NOMO-1 treated with dmso at 0.1 percent for 144 hours (cell line): Measurements from ENCODE around the gene CCDC30.
"Not testable (repeated sequence)": the region's sequence is repeated elsewhere in the genome, so short reads cannot be mapped to it uniquely, and the experiment has no call there.

Source experiments
- DNase-seq: peaks from one replicate; lab custom pipeline; 2025; ENCODE audit not compliant: unreplicated experiment; lab: John Stamatoyannopoulos, UW

Gene CCDC30

DNA sequence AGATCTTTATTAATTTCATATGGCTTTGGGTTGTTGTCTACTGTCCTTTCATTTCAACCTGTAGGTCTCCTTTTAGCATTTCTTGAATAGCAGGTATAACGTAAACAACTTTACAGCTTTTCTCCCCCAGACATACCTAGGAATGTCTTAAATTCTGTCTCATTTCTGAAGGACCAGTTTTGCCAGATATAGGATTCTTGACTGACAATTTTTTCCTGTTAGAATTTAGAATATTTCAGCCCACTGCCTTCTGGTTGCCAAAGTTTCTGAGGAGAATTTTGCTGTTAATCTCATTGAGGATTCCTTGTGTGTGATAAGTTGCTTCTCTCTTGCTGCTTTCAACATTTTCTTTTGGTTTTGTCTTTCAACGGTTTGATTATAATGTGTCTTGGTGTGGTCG lies 60.1 kb downstream of the CCDC30 start:
- DNase-seq = no peak

DNA sequence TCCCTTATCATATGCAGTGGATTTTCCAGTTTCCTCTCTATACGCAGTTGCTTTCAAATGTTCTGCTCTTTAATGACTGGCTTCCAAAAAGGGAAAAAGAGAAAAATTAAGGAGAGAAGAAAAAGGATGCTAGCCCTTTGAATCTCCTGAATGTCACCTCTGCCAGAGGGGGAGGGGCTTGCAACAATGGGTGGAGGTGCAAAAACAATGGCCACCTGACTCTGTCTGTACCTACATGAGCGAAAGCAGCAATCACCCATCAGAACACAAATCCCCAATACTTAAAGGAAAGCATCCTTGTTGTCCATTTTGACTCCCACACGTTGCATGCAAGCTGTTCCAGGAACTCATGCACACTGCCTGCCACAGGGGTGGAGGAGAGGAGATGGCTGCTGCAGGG lies 61.2 kb downstream of the CCDC30 start:
- DNase-seq = no peak

DNA sequence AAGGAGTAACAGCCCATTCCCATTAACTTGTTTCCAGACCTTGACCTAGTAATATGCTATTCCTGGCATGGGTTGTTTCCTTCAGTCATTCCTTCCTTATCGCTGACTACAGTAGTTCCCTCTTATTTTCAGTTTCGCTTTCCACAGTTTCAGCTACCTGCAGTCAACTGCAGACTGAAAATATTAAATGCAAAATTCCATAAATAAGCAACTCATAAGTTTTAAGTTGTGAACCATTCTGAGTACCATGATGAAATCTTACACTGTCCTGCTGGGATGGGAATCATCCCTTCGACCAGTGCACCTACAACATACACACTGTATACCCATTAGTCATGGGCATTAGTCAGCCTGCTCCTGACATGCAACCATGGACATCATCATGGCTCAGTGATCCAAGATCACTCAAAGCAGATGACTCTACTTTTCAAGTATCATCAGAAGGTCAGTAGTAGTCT lies 66.7 kb downstream of the CCDC30 start:
- DNase-seq = no peak

DNA sequence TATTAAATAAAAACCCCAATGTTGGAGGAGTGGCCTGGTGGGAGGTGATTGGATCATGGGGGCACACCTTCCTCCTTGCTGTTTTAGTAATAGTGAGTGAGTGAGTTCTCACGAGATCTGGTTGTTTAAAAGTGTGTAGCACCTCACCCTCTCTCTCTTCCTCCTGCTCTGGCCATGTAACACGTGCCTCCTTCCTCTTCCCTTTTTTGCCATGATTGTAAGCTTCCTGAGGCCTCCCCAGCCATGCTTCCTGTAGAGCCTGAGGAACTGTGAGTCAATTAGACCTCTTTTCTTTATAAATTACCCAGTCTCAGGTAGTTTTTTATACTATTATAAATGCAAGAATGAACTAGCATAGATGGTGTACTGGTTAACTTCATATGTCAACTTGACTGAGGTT lies 68.0 kb downstream of the CCDC30 start:
- no peak for DNase-seq

DNA sequence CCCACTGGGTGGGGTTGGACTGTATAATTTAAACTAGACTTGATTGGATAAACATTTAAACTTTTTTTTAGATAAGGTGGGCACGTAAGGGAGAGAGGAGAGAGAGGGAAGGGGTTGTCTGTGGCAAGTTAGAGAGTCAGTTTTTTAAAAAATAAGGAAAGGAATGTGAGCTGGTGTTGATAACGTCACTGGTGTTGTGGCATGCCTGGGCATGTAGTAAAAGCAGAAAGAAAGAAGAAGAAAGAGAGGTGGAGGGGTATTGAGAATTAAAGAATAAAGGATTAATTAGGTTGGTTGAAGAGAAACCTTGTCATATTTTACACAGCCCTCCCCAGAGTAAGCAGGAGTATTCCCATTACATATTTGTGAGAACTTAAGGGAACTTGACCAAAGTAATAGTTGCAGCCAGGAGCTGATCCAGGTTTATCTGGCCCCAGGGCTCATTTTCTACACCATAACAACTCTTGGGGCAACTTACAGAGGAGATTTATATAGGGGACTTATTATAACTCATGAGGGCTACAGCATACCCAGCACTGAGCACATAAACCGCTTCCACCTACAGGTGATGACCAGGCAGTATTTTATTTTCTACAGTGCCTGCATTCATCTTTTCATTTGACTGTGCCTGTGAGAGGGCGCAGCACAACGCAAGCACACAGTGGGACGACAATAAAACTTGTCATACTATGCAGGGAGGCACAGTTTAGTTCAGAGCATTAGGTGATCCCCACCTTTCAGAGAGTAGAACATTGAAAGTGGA lies 70.2 kb downstream of the CCDC30 start:
- no peak for DNase-seq

DNA sequence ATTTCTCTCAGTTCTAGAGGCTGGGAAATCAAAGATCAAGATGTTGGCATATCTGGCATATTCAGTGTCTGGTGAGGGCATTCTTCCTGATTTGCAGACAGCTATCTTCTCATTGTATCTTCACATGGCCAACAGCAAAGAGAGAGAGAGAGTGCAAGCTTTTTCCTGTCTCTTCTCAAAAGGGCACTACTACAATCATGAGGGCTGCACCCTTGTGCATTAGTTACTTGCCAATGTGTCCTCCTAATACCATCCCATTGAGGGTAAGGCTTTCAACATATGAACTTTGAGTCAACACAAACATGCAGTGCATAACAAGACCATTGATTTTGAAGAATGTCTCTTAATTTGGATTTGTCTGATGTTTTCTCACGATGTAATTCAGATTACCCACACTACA lies 78.0 kb downstream of the CCDC30 start:
- DNase-seq = no peak

DNA sequence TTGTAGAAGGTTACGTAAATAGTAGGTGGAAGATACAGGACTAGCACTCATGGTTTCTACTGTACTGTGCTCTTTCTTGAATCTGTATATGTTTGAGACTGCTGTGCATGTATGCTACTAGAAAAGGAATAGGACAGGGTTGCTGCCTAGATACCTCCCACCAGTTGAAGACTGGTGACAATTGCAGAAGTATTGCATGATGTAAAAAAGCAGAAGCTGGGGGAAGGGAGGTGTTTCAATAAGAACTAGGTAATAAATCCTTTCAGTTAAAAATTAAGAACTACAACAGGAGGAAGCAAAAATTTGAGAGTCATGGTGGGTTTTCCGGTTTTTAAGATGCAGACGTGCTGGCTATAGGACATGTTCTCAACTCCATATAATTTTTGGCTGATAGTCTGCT lies 88.1 kb downstream of the CCDC30 start:
- peak; percentile 92 for DNase-seq

DNA sequence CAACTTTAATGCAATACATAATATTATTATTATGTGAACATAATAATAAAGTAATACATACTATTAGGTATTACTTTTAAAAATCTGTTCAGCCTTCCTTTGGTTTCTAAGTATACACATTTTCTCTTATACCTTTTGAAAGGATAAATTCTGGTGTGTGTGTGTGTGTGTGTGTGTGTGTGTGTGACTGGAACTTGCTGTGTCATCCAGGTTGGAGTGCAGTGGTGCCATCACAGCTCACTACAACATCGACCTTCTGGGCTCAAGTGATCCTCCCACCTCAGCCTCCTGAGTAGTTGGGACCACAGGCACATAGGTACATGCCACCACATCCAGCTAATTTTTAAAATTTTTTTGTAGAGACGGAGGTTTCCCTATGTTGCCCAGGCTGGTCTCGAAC lies 88.5 kb downstream of the CCDC30 start:
- DNase-seq = no peak

DNA sequence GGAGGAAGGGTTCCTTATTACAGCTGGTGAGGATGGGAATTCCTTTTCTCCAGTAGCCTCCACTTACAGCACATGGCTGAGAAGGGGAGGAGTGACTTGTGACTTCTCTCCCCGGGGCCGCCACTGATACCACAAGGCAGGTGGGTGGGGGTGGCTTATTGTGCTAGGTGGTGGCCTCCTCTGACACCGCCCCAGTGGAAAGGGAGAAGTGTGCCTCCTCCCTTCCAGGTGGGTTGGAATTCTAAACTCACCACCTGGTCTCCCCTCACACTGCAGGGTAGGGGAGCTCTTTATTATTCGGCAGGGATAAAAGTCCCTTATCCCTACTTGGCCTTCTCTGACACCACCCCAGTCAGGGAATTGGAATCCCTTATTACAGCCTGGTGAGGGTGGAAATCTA lies 89.5 kb downstream of the CCDC30 start:
- no peak for DNase-seq

DNA sequence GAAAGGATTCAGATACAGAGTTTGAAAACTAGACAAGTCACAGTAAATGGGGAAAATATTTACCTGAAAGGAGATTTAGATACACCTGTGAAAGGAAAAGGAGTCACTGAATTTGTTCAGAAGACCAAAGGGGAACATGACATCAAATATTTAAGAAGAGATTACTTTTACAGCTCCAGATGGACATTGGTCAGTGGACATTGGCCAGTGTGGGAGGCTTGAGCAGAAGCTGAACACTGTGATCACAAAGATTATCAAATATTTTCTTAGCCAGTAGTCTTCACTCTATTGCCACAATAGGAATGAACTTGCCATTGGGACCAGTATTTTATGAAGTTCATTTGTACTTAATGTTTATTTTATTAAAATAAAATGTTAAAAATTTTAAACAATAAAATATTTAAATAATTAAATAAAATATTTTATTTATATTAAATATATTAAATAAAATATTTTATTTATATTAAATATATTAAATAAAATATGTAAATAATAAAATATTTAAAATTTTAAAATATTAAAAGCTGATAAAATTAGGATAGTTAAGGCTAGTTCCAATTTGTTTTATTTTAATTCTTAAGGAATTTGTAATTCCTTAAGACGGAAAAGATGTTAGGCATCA lies 94.3 kb downstream of the CCDC30 start:
- DNase-seq = no peak

DNA sequence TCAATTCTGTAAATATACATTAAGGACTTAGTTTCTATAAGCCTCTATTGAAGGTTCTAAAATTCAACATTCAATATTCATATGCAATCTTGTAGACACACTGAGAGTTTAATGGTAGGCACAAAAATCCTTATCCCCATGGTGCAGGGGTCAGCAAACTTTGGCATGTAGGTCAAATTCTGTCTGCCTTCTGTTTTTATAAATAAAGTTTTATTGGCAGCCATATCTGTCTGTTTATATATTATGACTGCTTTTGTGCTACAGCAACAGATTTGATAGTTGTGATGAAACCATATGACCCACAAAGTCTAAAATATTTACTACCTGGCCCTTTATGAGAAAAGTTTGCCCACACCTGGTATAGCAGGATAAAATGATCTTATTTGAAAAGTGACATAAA lies 104.0 kb downstream of the CCDC30 start:
- DNase-seq = no peak

DNA sequence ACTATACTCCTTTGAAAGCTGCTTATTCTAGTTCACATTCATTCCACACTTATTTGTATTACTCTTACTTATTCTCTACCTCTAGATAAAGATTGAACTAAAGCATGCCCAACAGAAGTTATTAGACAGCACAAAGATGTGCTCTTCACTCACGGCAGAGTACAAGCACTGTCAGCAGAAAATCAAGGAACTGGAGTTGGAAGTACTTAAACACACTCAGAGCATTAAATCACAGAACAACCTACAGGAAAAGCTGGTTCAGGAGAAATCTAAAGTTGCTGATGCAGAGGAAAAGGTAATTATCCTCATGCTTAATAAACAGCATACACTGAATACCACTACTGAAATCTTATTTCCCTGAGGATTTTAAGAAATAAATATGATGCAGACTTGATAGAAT lies 113.8 kb downstream of the CCDC30 start:
- no peak for DNase-seq

DNA sequence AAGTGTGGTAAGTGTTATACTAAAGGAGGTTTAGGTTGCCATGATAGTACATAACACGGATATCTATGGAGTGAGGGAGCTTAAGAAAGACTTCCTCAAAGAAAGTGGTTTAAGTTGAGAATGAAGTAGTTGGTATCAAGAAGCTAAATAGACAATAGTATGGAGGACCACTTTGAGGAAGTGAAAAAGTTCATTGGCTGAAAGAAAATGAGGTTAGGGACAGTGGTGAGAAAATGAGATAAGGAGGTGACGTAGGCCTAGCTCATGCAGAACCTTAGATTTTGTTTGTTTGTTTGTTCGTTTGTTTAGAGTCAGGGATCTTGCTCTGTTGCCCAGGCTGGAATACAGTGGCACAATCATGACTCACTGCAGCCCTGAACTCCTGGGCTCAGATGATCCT lies 122.9 kb downstream of the CCDC30 start:
- no peak for DNase-seq

DNA sequence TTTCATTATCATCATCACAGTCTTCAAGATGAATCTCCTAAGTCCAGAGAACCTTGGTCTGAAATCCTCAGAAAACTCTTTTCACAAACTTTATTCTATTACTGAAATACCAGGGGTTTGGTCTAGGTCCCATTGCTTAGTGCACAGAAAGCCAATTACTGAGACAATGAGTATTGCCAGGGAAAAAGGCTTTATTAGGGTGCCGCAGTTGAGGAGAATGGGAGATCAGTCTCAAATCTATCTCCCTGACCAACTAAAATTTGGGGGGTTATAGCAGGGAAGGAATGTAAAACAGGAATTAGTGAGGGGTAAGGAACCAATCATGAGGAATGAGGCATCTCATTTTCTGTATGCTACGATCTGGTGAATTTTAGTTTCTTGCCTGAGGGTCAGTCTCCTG lies 124.7 kb downstream of the CCDC30 start:
- DNase-seq = no peak

DNA sequence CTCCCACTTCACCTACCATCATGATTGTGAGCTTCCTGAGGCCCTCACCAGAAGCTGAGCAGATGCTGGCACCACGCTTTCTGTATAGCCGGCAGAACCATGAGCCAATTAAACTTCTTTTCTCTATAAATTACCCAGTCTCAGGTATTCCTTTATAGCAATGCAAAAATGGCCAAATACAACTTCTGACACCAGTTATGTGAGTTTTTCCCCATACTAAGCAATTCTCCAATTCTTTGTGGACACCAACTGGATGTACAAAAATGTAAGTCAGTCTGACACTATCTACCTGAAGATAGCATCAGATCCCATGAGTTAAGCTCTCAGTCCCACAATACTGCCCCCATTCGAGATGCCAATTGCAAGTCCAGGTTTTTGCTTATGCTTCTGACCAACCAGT lies 129.7 kb downstream of the CCDC30 start:
- DNase-seq = no peak

DNA sequence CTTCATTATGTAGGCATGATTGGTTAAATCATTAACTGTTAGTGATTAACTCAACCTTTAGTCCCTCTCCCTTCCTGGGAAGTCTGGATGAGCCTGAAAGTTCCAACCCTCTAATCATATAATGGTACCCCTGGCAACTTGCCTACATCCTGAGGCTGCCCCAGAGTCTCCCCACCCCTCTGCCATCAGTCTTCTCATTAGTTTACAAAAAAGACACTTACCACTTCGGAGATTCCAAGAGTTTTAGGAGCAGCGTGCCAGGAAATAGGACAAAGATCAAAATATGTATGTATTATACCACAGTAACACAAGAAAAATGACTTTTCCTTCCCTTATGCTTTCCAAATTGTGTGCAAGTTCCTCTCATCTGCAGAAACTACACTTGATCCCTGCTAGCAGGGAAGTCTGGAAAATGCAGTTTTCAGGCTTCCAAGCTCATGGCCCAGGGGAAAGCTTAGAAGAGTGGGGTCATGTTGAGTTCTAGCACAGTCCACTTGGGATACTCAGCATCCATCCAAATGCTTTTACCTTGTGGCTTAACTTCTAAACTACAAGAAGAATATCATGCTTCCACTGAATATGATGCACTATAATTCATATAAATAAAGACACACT lies 130.5 kb downstream of the CCDC30 start:
- DNase-seq = no peak

DNA sequence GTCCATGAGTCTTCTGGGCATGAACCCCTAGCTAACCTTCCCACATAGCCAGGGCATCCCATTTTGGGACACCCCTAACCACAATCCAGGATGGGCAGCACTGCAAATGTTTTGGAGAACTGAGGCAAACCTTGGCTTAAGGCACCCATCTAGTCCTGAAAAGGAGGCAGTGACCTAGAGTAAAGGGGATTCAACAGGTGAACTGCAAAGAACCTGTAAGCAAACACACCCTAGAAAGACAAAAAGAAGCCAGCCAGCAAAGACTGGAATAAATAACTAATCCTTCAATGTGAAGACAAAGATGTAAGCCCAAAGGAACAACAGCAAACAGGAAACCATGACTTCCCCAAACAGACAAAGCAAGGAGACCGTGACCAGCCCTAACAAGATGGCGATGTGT lies 138.4 kb downstream of the CCDC30 start:
- no peak for DNase-seq

DNA sequence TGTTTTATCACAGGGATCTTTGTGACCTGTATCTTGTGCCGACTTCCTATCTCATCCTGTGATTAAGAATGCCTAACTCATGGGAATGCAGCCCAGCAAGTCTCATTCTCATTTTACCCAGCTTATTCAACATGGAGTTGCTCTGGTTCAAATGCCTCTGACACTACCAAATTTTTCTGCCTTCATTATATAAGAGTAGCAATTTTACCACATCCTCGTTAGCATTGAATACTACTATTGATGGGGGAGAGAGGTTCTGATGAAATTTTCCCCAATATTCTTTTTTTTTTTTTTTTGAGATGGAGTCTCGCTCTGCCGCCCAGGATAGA lies 150.7 kb downstream of the CCDC30 start:
- no peak for DNase-seq

DNA sequence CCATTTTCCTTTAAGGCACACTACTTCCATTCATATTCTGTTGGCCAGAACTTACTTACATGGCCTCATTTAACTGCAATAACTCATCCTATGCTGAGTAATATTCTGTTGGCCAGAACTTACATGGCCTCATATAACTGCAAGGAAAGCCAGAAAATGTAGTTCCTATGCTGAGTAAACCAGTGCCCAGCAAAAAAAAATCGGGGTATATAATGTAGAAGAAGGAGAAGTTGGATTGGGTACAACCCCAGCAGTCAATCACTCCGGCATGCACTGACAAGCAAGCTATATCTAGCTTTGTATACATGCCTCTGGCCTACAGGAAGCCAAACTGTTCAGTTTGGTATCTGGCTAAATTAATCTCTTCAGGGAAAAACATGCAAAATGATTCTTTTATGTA lies 155.8 kb downstream of the CCDC30 start:
- no peak for DNase-seq

DNA sequence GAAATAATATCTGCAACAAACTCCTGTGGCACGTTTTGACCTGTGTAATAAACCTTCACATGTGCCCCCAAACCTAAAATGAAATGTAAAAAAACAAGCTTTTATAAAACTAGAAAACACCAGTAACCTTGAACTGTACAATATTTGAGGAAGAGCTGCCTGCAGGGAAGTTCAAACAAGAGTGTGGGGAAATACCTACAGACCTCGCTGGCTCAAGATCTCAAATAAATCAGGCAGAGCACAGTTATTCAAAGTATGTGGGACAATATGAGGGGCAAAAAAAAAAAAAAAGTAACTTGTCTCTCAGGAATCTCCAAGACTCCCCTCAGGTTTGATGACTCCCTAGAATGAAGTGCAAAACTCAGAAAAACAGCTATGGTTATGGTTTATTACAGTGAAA lies 157.2 kb downstream of the CCDC30 start:
- DNase-seq = no peak

DNA sequence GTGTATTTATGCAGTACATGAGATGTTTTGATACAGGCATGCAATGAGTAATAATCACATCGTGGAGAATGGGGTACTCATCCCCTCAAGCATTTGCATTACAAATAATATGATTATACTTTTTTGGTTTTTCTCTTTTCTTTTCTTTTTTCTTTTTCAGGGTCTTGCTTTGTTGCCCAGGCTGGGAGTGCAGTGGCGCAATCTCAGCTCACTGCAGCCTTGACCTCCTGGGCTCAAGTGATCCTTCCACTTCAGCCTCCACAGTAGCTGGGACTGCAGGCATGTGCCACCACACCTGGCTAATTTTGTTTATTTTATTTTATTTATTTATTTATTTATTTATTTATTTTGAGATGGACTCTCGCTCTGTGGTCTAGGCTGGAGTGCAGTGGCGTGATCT lies 158.1 kb downstream of the CCDC30 start:
- not testable (repeated sequence) for DNase-seq

DNA sequence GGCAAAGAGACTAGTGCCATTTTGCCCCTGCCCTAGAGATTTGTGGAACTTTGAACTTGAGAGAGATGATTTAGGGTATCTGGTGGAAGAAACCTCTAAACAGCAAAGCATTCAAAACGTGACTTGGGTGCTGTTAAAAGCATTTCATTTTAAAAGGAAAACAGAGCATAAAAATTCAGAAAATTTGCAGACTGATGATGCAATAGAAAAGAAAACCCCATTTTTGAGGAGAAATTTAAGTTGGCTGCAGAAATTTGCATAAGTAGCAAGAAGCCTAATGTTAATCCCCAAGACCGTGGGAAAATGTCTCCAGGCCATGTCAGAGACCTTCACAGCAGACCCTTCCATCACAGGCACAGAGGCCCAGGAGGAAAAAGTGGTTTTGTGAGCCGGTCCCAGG lies 164.1 kb downstream of the CCDC30 start:
- not testable (repeated sequence) for DNase-seq

DNA sequence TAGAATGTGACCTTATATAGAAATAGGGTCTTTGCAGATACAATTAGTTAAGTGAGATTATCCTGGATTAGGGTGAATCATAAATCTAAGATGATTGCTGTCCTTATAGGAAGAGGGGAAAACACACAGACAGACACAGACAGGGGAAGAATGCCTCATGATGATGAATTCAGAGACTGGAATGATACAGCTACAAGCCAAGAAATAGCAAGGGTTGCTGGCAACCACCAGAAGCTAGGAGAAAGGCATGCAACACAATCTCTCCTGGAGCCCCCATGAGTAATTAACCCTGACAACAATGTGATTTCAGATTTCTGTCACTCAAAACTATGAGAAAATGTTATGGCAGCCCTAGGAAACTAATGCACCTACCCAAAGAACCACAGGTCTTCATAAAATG lies 176.0 kb downstream of the CCDC30 start:
- no peak for DNase-seq
